GM19035 (cell line): ENCODE data around the gene CASP8AP2.
"Not testable (repeated sequence)": the region's sequence is repeated elsewhere in the genome, so short reads cannot be mapped to it uniquely, and the experiment has no call there.

Experiments used
- ATAC-seq: cut with Tn5 transposase; IDR thresholded peaks from one replicate; pipeline ENCODE4 v1.9.1; 2021; ENCODE audit not compliant: unreplicated experiment

CASP8AP2 gene

DNA sequence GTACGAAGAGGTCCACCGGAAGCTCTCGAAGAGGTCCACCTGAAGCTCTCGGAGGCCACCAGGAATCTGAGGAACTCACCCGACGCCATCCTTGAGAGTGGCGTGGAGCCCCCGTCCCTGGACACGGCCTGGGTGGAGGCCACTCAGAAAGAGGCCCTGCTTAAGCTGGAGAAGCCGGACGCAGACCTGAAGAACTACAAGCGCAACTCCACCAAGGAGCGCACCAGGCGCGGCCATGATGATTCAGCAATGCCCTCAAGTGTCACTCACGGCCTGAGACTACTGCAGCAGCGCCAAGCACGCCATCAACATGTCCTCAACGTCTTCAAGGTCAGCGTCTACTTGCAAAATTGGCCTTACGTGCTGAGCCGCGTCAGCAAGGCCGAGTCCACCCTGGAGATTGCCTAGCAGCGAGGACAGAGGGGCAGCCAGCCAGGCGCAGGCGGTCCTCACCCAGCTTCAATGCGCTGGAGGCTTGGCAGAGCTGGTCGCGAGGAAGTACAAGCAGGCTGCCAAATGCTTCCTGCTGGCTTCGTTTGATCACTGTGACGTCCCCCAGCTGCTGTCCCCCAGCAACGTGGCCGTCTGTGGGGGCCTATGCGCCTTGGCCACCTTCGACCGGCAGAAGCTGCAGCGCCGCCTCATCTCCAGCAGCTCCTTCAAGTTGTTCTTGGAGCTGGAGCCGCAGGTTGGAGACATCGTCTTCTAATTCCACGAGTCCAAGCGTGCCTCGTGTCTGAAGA is 56.9 kb downstream of the CASP8AP2 start:
- no peak for ATAC-seq

DNA sequence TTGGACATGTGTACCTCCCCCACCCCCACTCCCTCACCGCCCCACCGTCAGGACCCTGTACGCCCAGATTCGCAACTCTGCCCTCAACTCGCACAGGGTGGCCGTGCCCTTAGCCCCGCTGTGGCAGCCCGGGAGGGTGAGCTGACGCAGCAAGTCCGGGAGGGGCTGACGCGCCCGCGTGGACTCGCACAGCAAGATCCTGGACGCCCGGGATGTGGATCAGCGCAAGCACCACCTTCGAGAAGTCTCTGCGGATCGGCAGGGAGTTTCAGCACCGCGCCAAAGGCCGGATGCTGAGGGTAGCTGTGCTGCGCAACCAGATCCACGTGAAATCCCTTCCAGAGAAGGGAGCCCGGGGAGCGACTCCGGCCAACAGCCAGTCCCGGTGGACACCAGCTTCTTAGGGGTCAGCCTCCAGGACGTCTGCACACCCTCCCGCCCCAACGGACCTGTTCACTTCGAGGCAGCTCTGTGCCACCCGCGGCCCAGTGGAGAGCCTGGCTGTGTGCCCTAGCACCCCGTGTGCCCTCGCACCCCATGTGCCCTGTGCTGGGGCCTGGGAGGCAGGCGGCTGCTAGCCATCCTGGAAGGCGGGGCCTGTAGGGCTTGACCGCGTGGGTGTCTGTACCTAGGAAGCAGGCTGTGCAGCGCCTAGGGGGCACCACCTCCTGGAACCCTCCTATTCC is 57.9 kb downstream of the CASP8AP2 start:
- ATAC-seq, result no peak

DNA sequence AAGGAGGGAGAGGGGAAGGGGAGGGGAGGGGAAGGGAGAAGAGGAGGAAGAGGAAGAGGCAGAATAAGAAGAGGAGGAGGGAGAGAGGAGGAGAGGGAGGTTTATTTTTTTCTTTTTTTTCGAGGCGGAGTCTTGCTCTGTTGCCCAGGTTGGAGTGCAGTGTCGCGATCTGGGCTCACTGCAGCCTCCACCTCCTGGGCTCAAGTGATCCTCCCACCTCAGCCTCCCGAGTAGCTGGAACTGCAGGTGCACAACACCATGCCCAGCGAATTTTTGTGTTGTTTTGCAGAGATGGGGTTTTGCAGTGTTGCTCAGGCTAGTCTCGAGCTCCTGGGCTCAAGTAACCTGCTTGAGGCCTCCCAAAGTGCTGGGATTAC is 58.4 kb downstream of the CASP8AP2 start:
- no peak for ATAC-seq

DNA sequence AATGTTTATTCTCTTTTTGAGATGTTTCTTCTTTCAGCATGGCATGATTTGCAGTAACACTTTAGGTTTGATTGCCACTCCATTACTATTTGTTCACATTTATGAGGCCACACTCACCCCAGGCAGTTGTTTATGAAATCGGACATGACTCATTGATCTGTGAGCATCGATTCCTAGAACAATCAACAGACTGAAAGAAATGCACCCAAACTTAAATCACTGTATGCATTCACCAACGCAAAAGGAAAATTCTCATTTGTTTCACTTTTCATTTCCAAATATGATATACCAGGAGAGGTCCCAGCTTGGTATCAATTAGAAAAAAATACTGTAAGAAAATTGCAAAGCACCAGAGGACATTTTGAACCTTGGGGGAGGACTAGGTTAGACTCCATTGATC is 59.2 kb downstream of the CASP8AP2 start:
- no peak for ATAC-seq

DNA sequence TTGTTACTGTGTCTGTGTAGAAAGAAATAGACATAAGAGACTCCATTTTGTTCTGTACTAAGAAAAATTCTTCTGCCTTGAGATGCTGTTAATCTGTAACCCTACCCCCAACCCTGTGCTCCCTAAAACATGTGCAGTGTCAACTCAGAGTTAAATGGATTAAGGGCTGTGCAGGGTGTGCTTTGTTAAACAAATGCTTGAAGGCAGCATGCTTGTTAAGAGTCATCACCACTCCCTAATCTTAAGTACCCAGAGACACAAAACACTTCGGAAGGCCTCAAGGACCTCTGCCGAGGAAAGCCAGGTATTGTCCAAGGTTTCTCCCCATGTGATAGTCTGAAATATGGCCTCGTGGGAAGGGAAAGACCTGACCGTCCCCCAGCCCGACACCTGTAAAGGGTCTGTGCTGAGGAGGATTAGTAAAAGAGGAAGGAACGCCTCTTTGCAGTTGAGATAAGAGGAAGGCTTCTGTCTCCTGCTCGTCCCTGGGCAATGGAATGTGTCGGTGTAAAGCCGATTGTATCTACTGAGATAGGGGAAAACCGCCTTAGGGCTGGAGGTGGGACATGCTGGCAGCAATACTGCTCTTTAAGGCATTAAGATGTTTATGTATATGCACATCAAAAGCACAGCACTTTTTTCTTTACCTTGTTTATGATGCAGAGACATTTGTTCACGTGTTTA is 61.3 kb downstream of the CASP8AP2 start:
- ATAC-seq, result not testable (repeated sequence)

DNA sequence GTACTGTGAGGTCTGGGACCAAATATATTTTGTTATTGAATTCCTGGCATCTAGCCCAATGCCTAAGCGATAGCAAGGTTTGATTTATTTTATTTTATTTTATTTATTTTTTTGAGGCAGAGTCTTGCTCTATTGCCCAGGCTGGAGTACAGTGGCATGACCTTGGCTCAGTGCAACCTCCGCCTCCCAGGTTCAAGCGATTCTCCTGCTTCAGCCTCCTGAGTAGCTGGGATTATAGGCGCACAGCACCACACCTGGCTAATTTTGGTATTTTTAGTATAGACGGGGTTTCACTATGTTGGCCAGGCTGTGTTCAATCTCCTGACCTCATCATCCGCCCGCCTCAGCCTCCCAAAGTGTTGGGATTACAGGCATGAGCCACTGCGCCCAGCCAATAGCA is 62.9 kb downstream of the CASP8AP2 start:
- ATAC-seq, result not testable (repeated sequence)

DNA sequence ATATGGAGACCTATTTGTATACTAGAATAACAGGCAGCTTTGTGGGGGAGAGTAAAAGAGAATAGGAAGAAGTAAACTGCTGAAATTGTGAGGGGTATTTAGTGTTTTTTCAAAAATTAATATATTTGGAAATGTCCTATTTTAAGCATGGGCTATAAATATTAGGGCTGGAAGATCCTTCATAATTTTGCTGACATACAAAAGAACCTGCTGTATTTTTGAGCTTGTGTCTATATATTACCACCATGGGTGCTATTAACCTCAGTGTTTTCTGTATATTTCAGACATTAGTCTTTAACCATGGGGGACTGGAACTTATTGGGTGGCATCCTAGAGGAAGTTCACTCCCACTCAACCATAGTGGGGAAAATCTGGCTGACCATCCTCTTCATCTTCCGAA is 64.5 kb downstream of the CASP8AP2 start, which contains the start of gene GJA10:
GJA10 (plus strand) TSS at position 301 of the 400 bp plus-strand sequence; CDS start at position 301, 0 bp downstream.
- ATAC-seq, result no peak

DNA sequence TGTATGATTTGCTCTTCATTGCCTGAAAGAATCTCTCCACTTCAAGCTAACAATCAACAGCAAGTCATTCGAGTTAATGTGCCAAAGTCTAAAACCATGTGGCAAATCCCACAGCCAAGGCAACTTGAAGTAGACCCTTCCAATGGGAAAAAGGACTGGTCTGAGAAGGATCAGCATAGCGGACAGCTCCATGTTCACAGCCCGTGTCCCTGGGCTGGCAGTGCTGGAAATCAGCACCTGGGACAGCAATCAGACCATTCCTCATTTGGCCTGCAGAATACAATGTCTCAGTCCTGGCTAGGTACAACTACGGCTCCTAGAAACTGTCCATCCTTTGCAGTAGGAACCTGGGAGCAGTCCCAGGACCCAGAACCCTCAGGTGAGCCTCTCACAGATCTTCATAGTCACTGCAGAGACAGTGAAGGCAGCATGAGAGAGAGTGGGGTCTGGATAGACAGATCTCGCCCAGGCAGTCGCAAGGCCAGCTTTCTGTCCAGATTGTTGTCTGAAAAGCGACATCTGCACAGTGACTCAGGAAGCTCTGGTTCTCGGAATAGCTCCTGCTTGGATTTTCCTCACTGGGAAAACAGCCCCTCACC is 65.7 kb downstream of the CASP8AP2 start:
- no peak for ATAC-seq

DNA sequence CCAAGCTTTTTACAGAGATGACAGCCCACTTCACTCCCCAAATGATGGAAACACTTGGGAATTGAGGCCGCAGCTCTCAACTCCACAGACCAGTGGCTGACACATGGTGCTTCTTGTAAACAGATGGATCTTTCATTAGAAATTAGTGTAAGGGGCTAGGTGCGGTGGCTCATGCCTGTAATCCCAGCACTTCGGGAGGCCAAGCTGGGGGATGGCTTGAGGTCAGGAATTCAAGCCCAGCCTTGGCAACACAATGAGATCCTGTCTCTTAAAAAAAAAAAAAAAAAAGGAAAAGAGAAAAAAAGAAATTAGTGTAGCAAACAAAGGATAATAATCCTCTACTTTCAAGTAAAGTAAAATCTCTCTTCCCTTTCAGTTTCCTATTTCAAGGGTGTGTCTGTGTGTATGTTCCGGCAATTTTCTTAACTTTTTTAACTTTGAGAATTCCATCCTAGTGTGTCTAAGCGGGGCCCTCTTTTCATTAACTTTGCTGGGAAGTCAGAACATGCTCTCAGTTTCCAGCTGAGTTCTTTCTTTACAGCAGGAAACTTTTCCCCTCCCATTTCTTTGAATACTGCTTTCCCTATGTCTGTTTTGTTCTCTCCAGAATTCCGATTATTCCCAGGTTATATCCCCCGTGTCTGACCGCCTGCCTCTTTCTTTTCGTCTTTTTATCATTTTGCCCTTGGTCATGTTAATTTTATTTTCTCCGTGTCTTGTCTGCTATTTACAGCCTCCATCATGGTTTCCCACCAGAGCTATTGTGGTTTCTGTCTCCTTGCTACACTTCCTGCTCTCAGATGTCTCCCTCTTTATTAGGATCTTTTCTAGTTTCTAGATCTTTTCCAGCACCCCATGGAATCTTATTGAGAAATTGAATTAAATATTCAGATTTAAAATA is 80.6 kb downstream of the CASP8AP2 start:
- not testable (repeated sequence) for ATAC-seq

DNA sequence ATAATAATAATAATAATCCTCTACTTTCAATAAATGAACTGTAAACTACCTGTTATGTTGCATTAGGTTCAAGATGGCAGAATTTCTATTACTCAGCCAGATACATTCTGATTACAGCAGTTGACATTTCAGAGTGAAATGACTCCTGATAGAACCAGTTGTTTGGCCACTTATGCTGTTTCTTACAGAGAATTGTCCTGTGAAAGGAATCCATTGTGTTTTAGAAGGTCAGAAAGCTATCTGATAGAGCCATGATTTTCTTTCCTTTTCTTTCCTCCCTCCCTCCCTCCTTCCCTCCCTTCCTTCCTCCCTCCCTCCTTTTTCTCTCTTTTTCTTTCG is 81.2 kb downstream of the CASP8AP2 start:
- ATAC-seq, result no peak

DNA sequence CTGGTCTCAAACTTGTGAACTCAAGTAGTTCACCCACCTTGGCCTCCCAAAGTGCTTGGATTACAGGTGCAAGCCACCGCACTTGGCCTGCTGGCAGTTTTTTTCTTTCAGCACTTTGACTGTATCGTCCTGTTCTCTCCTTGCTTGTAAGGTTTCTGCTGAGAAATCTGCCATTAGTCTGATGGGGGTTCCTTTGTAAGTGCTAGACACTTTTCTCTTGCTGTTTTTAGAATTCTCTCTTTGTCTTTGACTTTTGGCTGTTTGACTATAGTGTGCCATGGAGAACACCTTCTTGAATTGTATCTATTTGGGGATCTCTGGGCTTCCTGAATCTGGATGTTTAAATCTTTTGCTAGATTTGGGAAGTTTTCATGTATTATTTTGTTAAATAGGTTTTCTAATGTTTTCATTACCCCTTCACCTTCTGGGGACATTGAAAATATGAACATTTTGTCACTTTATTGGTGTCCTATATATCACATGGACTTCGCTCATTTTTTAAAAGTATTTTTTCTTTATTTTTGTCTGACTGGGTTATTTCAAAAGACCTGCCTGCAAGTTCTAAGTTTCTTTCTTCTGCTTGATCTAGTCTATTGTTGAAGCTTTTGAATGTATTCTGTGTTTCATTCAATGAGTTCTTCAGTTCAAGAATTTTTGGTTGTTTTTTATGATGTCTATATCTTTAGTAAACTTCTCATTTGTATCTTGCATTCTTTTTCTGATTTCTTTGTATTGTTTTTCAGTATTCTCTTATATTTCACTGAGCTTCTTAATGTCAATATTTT is 86.6 kb downstream of the CASP8AP2 start:
- no peak for ATAC-seq

DNA sequence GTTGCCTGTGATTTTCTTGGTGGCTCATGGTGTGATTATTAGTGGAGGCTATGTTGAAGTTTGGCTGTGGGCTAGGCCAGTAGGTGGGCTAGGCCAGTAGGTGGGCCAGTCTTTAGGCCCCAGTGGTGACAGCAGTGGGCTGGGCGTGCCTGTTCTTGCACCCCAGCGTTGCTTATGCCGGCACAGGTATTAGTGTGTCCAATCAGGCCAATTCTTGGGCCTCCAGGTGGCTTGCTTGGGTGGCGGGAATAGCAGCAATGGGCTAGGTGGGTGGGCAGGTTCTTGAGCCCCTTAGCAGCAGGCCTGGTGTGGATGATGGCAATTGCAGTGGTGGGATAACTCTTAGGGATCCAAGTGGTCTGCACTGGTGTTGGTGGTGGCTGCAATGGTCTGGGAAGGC is 87.5 kb downstream of the CASP8AP2 start:
- ATAC-seq, result no peak

DNA sequence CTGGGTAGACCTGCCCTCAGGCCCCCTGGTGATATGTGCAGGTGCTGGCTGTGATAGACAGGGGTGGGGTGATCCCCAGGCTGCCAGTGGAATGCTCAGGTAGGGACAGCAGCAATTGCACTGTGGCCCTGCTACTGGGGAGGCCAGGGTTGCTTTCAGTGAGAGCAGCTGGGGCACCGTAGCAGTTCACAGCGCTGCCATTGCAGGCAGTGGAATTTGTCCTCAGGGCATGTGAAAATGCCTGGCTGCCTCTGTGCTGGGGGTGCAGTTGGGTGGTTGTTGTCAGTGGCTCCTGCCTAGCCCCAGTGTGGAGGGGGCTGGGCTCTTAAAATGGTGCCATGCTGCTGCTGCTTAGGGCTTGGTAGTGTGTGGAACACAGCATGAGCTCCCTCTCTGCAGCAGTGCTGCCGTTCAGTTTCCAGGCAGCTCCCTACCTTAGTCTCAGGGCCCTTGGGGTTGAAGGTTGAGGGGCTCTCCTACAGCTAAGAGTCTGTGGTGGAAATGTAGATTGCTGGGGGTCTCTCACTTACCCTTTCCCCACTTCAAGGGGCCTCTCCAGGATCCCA is 88.2 kb downstream of the CASP8AP2 start:
- no peak for ATAC-seq
